ENCODE data around the gene CCDC87. TPM values are rescaled to one million over a fixed set of nuclear protein-coding genes. Genes with fewer than 3 reads are reported as not detected.

Gene CCDC87
- total RNA-seq, 1 experiment from 2014 or later, result 1.1 TPM

DNA sequence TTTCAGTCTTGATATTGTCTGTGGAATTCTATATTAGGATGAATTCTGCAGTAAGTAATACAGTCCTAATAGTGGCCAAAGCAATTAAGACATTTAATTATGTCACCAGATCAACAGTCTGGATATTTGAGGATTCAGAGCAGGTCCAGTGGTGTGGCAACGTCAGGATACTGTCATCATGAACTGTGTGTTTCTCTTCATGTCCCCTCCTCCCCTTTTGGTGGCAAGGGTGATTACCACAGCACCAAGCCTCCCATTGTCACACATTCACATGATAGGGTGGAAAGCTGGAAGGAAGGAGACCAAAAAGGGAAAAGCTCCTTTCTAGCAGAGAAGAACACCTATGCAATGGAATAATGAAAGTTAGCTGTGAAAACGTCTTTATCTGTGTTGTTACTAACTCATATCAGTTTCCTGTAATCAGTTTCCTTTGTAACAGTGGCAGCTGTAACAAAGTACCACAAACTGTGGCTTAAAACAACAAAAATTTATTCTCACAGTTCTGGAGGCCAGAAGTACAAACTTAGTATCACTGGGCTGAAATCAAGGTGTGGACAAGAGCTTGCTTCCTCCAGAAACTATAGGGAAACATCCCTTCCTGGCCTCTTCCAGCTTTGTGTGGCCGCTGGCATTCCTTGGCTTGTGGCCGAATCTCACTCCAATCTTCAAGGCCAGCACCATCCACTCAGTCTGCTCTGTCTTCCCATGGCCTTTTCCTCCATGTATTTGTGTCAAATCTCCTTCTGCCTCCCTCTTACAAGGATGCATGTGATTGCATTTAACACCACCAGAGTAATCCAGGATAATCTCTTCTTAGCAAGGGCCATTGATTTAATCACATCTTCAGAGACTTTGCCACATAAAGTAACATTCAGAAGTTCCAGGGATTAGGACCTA, 17.1 kb upstream of the CCDC87 start:
- Histone ChIP-seq H2AFZ (ENCODE audit: low read length) (no peak overlapping the region), H3K18ac (ENCODE audit: insufficient read length, low read depth, low read length) (no peak overlapping the region), H2BK5ac (ENCODE audit: insufficient read length, low read length) (no peak overlapping the region), H2BK120ac (ENCODE audit: low read depth, low read length, poor library complexity, severe bottlenecking) (no peak overlapping the region), H2AK5ac (ENCODE audit: insufficient read length, low read length) (no peak overlapping the region), H4K8ac (replicated peaks; ENCODE audit: insufficient read length, low read depth, low read length) (no peak overlapping the region), H4K5ac (ENCODE audit: insufficient read length, low read depth, low read length) (no peak overlapping the region), H3T11ph (ENCODE audit: low read length) (no peak overlapping the region), H3K23me2 (ENCODE audit: insufficient read length, low read depth, low read length, poor library complexity, severe bottlenecking) (no peaks in the 10 kb centered on the region), H2BK12ac (ENCODE audit: insufficient read length, low read depth, low read length) (no peak overlapping the region), H3K4me2 (ENCODE audit: insufficient read depth, insufficient read length, low read length) (no peak overlapping the region), H3K9me3 (ENCODE audit: control insufficient read depth, low read depth, low read length) (no peaks in the 10 kb centered on the region), H3K79me1 (ENCODE audit: insufficient read depth, low read depth, low read length, poor library complexity, severe bottlenecking) (no peaks in the 10 kb centered on the region), H2BK15ac (ENCODE audit: low read depth, low read length) (no peak overlapping the region), H2BK20ac (ENCODE audit: low read depth, low read length, poor library complexity, severe bottlenecking) (no peak overlapping the region), H4K91ac (ENCODE audit: insufficient read length, low read depth, low read length) (no peak overlapping the region), H3K9ac (ENCODE audit: extremely low read depth, insufficient read length, low read length) (no peak overlapping the region), H3K14ac (ENCODE audit: insufficient read depth, low read length) (no peak overlapping the region), H3K4ac (ENCODE audit: low read depth, low read length) (no peak overlapping the region), H4K20me1 (ENCODE audit: control insufficient read depth, insufficient read depth, insufficient read length) (no peaks in the 10 kb centered on the region), H3K23ac (ENCODE audit: insufficient read length, low read depth, low read length) (no peak overlapping the region), H3K27ac (ENCODE audit: insufficient read length, low read depth, low read length) (no peak overlapping the region), H3K4me1 (ENCODE audit: insufficient read depth, low read length) (no peaks in the 10 kb centered on the region), H3K27me3 (ENCODE audit: insufficient read depth, low read length) (no peaks in the 10 kb centered on the region), H3K56ac (ENCODE audit: insufficient read length, low read depth, low read length) (no peak overlapping the region), H3K79me2 (ENCODE audit: insufficient read depth, low read length) (no peaks in the 10 kb centered on the region)
- H3K27me3 Mint-ChIP-seq (ENCODE audit: low read depth), result no peaks in the 10 kb centered on the region
- H3K4me1 Mint-ChIP-seq, result no peaks in the 10 kb centered on the region
- H3K4me3 Mint-ChIP-seq, result no peak overlapping the region
- H3K9me3 Mint-ChIP-seq, result peaks cover 0 to 3% of the 10 kb centered on the region in 2 experiments; a peak in 2 of 5 replicates
- H3K27ac Mint-ChIP-seq, result no peak overlapping the region
- WGBS (ENCODE audit: extremely low coverage, insufficient read length, low lambda C conversion rate), result no CpG with 5 or more reads among the region's 4 CpGs
- DNase-seq, result no peak
- H3K36me3 Mint-ChIP-seq (ENCODE audit: insufficient read depth in 1 of 3, low read depth in 3 of 3), result peaks cover 0 to 35% (median 28%) of the 10 kb centered on the region in 3 experiments; a peak in 6 of 7 replicates
- TF ChIP-seq, protein P1, sequence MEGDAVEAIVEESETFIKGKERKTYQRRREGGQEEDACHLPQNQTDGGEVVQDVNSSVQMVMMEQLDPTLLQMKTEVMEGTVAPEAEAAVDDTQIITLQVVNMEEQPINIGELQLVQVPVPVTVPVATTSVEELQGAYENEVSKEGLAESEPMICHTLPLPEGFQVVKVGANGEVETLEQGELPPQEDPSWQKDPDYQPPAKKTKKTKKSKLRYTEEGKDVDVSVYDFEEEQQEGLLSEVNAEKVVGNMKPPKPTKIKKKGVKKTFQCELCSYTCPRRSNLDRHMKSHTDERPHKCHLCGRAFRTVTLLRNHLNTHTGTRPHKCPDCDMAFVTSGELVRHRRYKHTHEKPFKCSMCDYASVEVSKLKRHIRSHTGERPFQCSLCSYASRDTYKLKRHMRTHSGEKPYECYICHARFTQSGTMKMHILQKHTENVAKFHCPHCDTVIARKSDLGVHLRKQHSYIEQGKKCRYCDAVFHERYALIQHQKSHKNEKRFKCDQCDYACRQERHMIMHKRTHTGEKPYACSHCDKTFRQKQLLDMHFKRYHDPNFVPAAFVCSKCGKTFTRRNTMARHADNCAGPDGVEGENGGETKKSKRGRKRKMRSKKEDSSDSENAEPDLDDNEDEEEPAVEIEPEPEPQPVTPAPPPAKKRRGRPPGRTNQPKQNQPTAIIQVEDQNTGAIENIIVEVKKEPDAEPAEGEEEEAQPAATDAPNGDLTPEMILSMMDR (conservative IDR thresholded peaks at IDR 0.05), result no peak

Data from H9 (cell line).